Body of pancreas (tissue), 4 donors: Measurements from ENCODE around the gene AOC1. TPM values are rescaled to one million over a fixed set of nuclear protein-coding genes. Genes with fewer than 3 reads are reported as not detected.

Experiments used
- ATAC-seq: fragments of 150-250 bp; one replicate; pipeline ENCODE4 v1.9.1; 2016
- DNase-seq, 4 donors: peaks; one replicate each; pipeline ENCODE4 v3.0.0-alpha.2; 2019
- H3K27ac ChIP-seq, 4 donors: fragments of 200-600 bp; sonication (generic); 1 replicate in 3 of 4; 2 replicates in 1 of 4; pipeline versions ENCODE4 v1.5.1 to v1.6.1; 2016 to 2019; ENCODE audit warnings: mild to moderate bottlenecking in 1 of 4, mixed read lengths in 1 of 4, moderate library complexity in 1 of 4
- H3K27me3 ChIP-seq, 2 donors: fragments of 200-600 bp; sonication (generic); one replicate each; pipeline ENCODE4 v1.6.0; 2016; ENCODE audit warnings: mild to moderate bottlenecking in 1 of 2
- H3K36me3 ChIP-seq, 2 donors: fragments of 200-600 bp; sonication (generic); replicated peaks in 1 of 2; 2 replicates each; pipeline ENCODE4 v1.5.1; 2016; ENCODE audit warnings: low read depth in 2 of 2; ENCODE audit not compliant: insufficient read depth in 1 of 2
- H3K4me1 ChIP-seq: fragments of 200-600 bp; sonication (generic); one replicate; pipeline ENCODE4 v1.6.0; 2016
- H3K4me3 ChIP-seq, 2 donors: fragments of 200-600 bp; sonication (generic); 1 replicate in 1 of 2; 2 replicates in 1 of 2; pipeline ENCODE4 v1.5.1; 2016 to 2019
- H3K9me3 ChIP-seq, 3 donors: fragments of 200-600 bp; sonication (generic); 1 replicate in 2 of 3; 2 replicates in 1 of 3; pipeline ENCODE4 v1.5.1; 2016
- POLR2A ChIP-seq, 3 donors: fragments of 450-650 bp; IDR thresholded peaks; one replicate each; pipeline ENCODE4 v1.6.1; 2016; ENCODE audit warnings: antibody characterized with exemption in 3 of 3, mild to moderate bottlenecking in 2 of 3
- WGBS, 2 donors: methylation state at CpG; one replicate each; pipeline ENCODE4 v1.1.5; 2017; 5-methylcytosine and 5-hydroxymethylcytosine counted together
- intact Hi-C: fragments of 100-400 bp; cut with DNase I; formaldehyde crosslinking; loops from one replicate; pipeline ENCODE4 v1.15.1; 2023
- total RNA-seq, 2 donors: library from RNA; depleted of rRNA; stranded (reverse); fragments of >200 nt; gene quantifications; one replicate each; pipeline ENCODE4 v1.1.0, GENCODE V29; 2016
- TF ChIP-seq, protein P1 (sequence below), 7 experiments: fragments of 450-650 bp in 4 of 7; fragments of 200-600 bp in 3 of 7; sonication (generic) in 3 of 7; IDR thresholded peaks; one replicate each; pipeline ENCODE4 v1.5.1; 2016 to 2019; ENCODE audit warnings: antibody characterized with exemption in 7 of 7

Gene AOC1, protein sequence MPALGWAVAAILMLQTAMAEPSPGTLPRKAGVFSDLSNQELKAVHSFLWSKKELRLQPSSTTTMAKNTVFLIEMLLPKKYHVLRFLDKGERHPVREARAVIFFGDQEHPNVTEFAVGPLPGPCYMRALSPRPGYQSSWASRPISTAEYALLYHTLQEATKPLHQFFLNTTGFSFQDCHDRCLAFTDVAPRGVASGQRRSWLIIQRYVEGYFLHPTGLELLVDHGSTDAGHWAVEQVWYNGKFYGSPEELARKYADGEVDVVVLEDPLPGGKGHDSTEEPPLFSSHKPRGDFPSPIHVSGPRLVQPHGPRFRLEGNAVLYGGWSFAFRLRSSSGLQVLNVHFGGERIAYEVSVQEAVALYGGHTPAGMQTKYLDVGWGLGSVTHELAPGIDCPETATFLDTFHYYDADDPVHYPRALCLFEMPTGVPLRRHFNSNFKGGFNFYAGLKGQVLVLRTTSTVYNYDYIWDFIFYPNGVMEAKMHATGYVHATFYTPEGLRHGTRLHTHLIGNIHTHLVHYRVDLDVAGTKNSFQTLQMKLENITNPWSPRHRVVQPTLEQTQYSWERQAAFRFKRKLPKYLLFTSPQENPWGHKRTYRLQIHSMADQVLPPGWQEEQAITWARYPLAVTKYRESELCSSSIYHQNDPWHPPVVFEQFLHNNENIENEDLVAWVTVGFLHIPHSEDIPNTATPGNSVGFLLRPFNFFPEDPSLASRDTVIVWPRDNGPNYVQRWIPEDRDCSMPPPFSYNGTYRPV
- 1 to 10 TPM in 1 of 2 donors, not detected in 1; 1.6 TPM for total RNA-seq

DNA sequence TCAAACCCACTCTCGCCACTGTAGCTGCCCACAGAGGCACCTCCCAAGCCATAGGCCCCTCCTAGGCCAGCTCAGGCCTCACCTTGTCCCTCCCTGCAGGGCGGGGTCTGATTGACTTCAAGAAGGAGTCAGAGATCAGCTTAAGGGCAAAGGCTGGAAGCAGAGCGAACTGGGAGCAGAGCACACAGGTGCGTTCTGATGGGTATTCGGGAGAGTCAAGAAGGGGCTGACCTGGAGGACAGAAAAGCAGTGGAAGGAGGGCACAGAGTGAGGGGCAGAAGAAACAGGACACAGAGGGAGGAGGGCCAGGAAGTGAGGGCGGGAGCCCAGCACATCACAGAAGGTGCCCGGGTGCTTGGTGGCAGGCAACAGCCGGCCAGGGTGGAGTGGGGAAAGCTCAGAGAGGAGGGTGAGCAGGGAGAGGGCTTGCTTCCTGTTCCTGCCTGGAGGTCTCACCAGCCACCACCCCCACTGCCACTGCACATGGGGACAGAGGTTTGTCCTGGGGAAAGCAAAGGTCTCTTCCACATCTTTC is at the start of gene AOC1:
Gene AOC1 (plus strand): TSS at position 147 of the 535 bp plus-strand sequence. CDS start 3,954 bp downstream, outside the sequence.
- H3K9me3 ChIP-seq, result no peaks in the 10 kb centered on the region
- TF ChIP-seq POLR2A (IDR thresholded peaks at IDR 0.05), result no peak
- TF ChIP-seq, protein P1, sequence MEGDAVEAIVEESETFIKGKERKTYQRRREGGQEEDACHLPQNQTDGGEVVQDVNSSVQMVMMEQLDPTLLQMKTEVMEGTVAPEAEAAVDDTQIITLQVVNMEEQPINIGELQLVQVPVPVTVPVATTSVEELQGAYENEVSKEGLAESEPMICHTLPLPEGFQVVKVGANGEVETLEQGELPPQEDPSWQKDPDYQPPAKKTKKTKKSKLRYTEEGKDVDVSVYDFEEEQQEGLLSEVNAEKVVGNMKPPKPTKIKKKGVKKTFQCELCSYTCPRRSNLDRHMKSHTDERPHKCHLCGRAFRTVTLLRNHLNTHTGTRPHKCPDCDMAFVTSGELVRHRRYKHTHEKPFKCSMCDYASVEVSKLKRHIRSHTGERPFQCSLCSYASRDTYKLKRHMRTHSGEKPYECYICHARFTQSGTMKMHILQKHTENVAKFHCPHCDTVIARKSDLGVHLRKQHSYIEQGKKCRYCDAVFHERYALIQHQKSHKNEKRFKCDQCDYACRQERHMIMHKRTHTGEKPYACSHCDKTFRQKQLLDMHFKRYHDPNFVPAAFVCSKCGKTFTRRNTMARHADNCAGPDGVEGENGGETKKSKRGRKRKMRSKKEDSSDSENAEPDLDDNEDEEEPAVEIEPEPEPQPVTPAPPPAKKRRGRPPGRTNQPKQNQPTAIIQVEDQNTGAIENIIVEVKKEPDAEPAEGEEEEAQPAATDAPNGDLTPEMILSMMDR (IDR thresholded peaks at IDR 0.05), result no peak
- ATAC-seq, result no peak
- no peaks in the 10 kb centered on the region for H3K4me1 ChIP-seq
- H3K4me3 ChIP-seq, result no peak within 1 kb of the TSS
- H3K36me3 ChIP-seq, result no peaks in the 10 kb centered on the region
- WGBS, 2 donors, result 28 to 29% methylated on average over 8 of the region's 8 CpGs
- DNase-seq, result no peak
- no peak within 1 kb of the TSS for H3K27ac ChIP-seq
- no peaks in the 10 kb centered on the region for H3K27me3 ChIP-seq
- intact Hi-C loops, result no loop called here

DNA sequence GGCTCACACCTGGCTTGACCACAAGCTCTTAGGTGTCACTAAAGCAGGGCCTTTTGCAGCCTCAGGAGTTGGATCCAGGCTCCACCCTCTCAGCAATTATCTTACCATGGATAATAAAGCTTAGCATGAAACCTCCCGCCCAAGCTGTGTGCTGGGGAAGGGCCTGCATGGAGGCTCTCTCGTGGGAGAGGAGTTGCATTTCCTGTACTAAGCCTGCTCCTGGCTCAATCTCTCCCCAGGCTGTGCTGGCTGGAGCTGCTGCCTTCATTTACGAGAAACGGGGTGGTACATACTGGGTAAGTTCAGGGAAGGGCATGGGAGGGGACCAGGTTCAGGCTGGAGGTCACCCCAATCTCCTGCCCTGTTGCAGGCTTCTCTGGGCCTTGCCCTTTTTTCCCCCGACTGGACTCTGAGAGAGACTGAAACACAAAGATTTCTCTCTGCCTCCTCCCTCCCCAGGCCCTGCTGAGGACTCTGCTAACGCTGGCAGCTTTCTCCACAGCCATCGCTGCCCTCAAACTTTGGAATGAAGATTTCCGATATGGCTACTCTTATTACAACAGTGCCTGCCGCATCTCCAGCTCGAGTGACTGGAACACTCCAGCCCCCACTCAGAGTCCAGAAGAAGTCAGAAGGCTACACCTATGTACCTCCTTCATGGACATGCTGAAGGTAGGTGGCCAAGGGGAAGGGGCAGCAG is 49.0 kb upstream of the AOC1 start:
- intact Hi-C loops, result no loop called here
- Histone ChIP-seq H3K4me3 (no peak overlapping the region), H3K27ac (no peak overlapping the region), H3K9me3 (peaks cover 0 to 9% (median 0%) of the 10 kb centered on the region in 3 donors), H3K36me3 (no peaks in the 10 kb centered on the region), H3K4me1 (peaks cover 13% of the 10 kb centered on the region), H3K27me3 (peaks cover 0 to 9% of the 10 kb centered on the region in 2 donors)
- ATAC-seq (no peak), DNase-seq (no peak)
- WGBS, 2 donors, result 67 to 82% methylated on average over 8 to 10 of the region's 10 CpGs
- TF ChIP-seq, protein P1 (IDR thresholded peaks at IDR 0.05), result no peak
- no peak for TF ChIP-seq POLR2A (IDR thresholded peaks at IDR 0.05)

DNA sequence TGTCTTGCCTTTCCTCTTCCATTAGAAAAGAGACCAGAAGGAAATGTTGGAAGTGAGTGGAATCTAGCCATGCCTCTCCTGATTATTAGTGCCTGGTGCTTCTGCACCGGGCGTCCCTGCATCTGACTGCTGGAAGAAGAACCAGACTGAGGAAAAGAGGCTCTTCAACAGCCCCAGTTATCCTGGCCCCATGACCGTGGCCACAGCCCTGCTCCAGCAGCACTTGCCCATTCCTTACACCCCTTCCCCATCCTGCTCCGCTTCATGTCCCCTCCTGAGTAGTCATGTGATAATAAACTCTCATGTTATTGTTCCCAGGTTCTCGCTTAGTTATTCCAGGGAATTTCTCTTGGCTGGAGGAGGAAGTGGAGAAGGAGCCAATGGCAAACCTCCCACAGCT is 47.5 kb upstream of the AOC1 start:
- no peaks in the 10 kb centered on the region for H3K36me3 ChIP-seq
- ATAC-seq, result no peak
- H3K27me3 ChIP-seq, result peaks cover 0 to 7% of the 10 kb centered on the region in 2 donors
- no peak overlapping the region for H3K27ac ChIP-seq
- no peak overlapping the region for H3K4me3 ChIP-seq
- no peak for TF ChIP-seq POLR2A (IDR thresholded peaks at IDR 0.05)
- TF ChIP-seq, protein P1 (IDR thresholded peaks at IDR 0.05), result no peak
- DNase-seq, result no peak
- 78 to 84% methylated on average over 5 of the region's 5 CpGs for WGBS, 2 donors
- peaks cover 0 to 9% (median 0%) of the 10 kb centered on the region in 3 donors for H3K9me3 ChIP-seq
- intact Hi-C loops, result no loop called here
- peaks cover 12% of the 10 kb centered on the region for H3K4me1 ChIP-seq

DNA sequence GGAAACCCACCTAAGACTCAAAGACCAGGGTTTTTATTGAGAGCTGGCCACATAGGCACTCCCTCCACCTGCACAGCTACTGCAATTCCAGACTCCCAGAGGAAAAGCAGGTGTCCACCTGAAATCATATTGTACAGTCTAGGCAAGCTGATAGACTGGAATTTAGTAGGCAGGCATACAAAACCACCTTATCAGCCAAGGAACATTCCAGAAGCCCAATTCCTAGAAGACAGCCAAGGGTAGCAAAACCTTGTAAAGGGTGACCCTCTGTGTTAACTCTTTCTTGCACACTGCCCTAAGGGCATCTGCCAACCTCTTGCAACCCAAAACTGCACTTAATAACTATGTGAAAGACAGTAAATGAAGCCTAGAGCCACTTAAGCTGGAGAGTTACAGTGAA is 46.5 kb upstream of the AOC1 start:
- ATAC-seq (no peak), DNase-seq (no peak)
- intact Hi-C loops, result no loop called here
- Histone ChIP-seq H3K4me3 (no peak overlapping the region), H3K4me1 (peaks cover 3% of the 10 kb centered on the region), H3K9me3 (peaks cover 0 to 9% (median 0%) of the 10 kb centered on the region in 3 donors), H3K27ac (no peak overlapping the region), H3K36me3 (no peaks in the 10 kb centered on the region), H3K27me3 (no peaks in the 10 kb centered on the region)
- TF ChIP-seq POLR2A (IDR thresholded peaks at IDR 0.05), result no peak
- TF ChIP-seq, protein P1 (IDR thresholded peaks at IDR 0.05), result no peak
